Astrocyte of the hippocampus (primary cell): ENCODE data around the gene SKOR2.
"Not testable (repeated sequence)": the region's sequence is repeated elsewhere in the genome, so short reads cannot be mapped to it uniquely, and the experiment has no call there.

Experiments used
- DNase-seq: peaks from one replicate; pipeline ENCODE4 v3.0.0; 2011; ENCODE audit warnings: low read depth, low spot score

The SKOR2 gene

GRCh38 chr18:47254341-47254939 lies 3.0 kb upstream of the SKOR2 start:
- DNase-seq: peak; percentile 74

DNA sequence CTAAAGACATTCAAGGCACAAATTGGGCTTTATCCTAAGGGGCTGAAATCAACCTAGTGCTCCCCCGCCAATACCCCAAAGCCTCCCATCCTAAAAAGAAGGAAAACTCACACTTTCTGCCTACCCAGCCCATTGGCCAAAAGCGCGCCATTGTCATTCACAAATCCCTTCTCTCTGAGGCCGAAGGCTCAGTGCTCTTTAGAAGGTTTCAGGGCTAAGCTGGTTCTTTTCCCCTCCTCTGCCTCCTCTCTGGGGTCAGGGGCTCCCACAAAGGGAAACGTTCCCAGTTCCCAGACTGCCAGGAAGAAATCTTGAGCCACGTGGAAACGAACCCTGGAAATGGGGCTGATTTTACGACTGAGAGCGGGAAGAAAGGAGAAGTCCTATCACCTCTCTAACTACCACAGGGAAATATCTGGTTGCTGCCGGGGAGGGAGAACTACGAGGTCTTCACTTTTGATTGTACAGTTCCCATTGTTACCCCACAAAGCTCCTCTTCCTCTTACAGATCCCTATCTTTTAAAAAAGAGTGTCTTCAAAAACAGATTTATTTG lies 1.7 kb upstream of the SKOR2 start:
- no peak for DNase-seq

GRCh38 chr18:47250391-47251046 lies 941 bp downstream of the SKOR2 start:
- no peak for DNase-seq

DNA sequence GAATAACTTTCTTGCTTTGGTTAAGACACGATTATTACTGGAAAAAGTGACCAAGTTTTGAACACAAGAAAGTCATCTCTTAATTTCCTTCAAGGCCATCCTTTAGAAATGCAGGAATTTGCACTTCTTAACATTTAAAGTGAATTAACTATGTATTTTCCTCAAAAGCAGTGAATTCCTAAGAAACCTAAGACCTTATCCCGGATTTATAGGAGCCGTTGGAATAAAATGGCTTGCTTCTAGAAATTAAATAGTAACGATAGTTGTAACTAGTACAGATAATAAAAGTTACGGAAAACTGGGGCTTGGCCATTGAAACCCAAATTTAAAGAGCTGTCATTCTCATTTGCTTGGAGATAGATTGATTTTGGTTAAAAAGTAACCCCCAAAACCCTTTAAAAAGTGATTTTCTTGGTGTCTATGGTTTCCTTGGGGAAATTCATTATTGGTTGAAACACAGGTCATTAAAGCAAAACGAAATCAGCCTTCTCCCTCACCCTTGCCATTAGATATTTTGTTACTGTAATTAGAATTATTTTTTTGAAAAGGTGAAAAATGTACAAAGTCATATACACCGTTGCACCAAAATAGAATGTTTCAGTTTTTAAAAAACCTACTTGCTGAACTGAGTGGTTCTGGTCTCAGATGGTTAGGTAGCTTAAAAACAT lies 2.0 kb downstream of the SKOR2 start:
- DNase-seq: no peak

- DNase-seq: no peak
Measured at GRCh38 chr18:47248604-47249313, 2.7 kb downstream of the SKOR2 start.

DNA sequence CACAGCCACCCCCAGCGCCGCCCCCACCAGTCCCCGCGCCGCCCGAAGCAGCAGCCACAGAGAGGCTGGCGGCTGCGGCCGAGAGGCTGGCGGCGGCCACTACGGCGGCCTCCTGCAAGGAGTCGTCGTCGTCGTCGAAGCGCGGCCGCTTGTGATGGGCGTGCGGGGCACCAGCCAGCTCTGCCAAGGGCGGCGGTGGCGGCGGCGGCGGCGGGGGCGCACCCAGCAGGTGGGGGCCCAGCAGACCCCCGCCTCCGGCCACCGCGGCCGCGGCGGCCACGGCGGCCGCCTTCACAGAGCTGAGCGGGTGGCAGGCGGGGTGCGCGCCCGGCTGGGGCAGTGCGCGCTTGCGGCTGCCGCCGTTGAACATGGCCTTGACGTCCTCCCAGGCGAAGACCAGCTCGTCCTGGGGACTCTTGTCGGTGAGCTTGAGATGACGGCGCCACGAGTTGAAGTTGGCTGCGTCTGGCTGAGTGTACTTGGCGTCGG lies 3.3 kb downstream of the SKOR2 start:
- no peak for DNase-seq

DNA sequence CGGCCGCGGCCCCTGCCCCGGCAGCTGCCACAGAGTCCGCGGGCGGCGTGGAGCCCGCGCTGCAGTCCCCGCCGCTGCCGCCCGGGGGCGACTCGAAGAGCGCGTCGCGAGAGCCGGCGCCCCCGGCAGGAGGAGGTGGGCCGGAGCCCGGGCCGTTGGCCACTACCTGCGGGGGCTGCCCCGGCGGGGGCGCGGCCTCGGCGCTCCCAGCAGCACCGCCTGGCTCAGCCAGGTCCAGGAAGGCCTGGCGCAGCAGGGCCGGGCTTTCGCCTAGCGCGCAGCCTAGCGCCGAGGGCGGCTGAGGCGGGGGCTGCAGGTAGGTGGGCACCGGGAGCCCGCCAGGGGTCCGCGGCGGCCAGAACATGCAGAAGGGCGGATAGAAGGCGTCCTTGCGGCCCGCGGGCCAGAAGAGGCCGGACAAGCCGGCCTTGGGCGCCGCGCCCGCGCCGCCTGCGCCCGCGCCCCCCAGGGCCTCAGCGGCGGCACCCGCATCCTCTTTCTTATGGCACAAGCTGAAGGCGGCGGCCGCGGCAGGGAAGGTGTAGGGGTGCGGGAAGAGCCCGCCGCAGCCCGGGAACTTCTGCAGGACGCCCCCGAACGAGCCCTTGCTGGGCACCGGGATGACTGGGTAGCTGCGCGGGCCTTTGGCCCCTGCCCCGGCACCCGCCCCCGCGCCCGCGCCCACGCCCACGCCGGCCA lies 3.9 kb downstream of the SKOR2 start:
- no peak for DNase-seq

DNA sequence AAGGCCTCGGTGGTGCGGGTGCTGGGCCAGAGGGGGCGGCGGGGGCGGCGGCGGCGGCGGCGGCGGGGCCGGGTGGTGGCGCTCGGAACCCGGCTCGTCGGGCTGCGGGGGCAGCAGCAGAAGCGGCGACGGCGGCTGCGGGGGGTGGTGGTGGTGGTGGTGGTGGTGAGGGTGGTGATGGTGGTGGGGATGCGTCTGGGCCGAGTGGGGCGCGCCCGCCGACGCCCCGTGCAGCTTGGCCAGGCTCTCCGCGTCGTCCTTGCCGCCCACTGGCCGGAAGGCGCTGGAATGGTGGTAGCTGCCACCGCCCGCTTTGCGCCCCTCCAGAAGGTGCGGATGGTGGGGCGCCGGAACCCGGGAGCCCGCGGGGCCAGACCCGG lies 4.4 kb downstream of the SKOR2 start:
- DNase-seq: no peak

DNA sequence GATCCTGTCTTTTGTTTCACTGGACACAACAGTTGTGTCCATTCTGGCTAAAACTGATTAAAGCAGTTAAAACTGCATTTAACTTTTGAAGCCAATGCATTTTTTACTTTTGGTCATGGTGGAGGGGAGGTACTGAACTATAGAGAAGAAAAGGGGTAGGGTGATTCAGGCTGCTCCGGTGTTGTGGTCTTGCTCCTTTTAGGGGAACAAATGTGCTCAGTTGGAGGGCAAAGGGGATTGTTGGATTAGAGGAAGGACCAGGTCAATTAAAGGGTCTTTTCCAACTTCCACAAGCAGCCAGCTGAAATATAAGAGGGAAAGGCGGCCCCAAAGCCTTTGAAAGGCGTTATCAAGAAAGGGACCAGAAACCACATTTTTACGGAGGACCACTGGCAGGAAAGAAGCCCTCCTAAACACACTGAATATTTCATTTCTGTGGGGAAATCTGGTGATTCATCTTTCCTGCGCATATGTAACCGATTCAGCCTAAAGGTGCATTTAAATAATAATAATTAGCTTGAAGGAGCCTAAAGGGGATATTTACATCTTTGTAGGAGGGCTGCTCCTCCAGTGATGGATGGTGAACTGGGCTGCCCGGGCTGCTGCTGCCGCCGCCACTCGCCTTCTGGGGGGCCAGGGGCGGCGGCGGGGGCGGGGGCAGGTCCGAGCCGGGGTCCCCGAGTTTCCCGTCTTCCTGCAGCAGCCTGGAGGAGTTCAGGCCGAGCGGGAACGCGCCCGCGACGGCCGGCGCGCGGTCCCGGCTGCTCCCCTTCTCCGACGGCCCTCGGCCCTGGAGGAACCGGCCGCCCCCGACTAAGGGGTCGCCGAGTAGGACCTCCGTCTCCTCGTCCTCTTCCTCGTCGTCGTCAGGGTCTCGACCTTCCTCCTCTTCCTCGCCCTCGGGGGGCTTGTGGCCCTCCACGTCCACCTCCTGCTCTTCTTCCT lies 5.2 kb downstream of the SKOR2 start:
- no peak for DNase-seq

DNA sequence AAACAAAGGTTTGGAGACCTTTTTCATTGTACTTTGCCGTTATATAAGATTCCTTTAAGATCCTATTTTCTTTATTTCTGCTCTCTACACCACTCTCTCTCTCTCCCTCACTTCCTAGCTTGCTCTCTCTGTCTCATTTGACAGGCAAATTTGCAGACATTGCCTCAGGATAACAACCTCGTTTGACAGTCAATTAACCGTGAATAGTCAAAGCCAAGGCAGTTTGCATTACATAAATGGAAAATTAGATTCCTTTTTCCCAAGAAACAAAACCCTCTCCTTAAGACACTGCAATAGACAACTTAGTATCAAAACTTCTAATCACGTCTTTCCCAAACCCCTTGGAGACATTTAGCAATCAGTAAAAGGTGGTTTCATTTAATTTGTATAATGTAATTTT lies 7.4 kb downstream of the SKOR2 start:
- DNase-seq: no peak

- DNase-seq: no peak
Measured at GRCh38 chr18:47235096-47235495, 16.4 kb downstream of the SKOR2 start.

DNA sequence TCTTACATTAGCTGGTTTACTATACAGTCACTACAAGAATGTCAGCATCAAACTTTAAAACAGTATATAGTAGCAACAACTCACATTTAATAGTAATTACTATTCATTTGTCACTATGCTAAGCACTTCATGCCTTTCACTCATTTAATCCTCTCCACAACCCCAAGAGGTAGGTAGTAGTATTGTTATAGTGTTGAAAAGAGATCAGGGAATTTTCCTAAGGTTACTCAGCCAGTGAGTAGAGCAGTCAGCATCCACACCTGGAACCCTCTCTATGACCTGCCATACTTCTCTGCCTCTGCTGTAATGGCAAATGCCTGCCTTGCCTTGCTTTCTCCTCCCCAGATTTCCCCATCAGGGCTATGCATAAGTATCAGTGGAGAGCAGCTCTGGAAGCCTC lies 24.8 kb downstream of the SKOR2 start:
- no peak for DNase-seq

DNA sequence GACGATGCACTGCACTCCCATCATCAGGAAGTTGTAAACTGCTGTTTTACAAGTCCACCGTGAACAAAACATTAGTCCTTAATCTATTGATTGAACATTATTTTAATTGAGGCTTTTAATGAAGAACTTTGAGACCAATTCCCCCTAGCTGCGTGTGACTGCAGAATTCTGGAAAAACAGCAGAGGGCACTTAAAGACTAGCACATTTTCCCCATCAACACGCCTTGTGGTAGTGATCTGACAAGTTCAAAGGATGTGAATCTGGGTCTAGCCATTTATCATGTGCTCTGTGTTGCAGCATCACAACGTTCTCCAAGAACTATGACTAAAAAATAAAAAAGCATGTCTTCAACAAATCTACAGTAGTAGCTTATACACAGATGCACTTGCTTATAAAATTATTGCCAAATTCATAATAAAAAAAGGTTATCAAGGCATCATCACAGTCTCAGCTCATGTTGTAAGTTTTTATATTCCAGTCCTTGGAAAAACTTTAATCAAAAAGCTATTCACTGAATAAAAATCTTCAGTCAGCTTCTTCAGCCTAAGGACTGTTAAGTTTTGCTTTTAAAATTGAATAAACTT lies 35.8 kb downstream of the SKOR2 start:
- peak; percentile 66 for DNase-seq

DNA sequence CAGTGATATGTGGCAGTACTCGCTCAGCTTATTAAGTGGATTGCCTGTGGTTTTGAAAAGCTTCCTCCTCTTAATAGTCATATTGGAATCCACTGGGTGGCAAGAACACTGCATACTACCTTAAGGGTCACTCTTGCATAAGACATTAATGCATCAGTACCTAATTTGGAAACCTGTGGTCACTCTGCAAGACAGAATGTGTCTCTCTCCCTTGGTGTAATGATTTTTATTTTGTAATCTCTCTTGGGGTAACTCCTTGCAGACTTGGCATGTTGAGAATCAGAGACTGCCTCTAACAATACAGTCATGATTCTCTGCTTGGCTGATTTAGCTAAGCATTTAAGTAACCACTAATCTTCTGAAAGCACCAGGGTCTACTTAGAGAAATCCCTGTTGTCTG lies 42.3 kb downstream of the SKOR2 start:
- no peak for DNase-seq

- DNase-seq: no peak
Measured at GRCh38 chr18:47206945-47207637, 44.4 kb downstream of the SKOR2 start.

- DNase-seq: peak; percentile 42
Measured at GRCh38 chr18:47204908-47205522, 46.4 kb downstream of the SKOR2 start.

DNA sequence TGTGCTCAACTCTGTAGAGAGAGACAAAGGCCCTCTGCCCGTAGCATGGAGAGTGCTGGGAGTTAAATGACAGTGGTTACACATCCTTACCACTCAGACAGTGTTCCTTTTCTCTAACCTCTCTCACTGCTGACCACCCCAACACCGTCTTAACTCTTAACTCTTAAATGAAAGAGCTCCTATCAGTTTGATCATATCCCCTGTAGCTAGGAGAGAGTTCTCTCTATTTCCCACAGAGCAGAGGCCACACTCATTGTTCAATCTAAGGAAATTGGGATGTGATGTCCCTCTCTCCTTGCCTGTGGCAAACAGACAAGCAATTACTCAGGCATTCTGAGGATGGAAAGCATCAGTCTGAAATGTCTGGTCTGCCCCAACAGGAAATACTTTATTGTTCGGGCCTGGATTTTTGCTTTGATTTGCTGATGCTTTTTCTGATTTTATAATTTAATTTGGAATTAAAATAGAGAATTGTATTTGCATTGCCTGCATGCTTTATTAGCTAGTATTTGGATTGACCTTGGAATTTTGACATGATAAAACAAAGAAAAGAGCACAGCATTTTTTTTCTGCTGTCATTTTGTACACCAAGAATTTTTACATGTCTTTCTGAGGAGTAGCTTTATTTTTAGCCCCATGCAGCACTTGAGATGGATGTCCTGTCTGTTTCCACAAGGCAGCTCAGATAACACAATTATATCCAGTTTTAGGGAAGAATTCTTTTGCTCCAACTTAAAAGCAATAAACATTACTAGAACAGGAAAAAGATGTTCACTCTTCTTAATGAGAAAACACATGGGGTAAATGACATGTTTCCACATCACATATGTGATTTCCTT lies 47.6 kb downstream of the SKOR2 start:
- no peak for DNase-seq

DNA sequence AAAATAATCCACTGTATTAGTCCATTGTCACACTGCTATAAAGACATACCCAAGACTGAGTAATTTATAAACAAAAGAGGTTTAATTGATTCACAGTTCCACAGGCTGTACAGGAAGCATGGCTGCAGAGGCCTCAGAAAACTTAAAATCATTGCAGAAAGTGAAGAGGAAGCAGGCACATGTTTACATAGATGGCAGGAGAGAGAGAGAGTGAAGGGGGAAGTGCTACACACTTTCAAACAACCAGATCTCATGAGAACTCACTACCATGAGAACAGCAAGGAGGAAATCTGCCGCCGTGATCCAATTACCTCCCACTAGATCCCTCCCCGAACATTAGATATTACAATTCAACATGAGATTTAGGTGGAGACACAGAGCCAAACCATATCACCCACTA lies 55.5 kb downstream of the SKOR2 start:
- DNase-seq: not testable (repeated sequence)
